ENCODE results near the gene EIF4H.
"Not testable (repeated sequence)": the region's sequence is repeated elsewhere in the genome, so short reads cannot be mapped to it uniquely, and the experiment has no call there.

EIF4H gene

DNA sequence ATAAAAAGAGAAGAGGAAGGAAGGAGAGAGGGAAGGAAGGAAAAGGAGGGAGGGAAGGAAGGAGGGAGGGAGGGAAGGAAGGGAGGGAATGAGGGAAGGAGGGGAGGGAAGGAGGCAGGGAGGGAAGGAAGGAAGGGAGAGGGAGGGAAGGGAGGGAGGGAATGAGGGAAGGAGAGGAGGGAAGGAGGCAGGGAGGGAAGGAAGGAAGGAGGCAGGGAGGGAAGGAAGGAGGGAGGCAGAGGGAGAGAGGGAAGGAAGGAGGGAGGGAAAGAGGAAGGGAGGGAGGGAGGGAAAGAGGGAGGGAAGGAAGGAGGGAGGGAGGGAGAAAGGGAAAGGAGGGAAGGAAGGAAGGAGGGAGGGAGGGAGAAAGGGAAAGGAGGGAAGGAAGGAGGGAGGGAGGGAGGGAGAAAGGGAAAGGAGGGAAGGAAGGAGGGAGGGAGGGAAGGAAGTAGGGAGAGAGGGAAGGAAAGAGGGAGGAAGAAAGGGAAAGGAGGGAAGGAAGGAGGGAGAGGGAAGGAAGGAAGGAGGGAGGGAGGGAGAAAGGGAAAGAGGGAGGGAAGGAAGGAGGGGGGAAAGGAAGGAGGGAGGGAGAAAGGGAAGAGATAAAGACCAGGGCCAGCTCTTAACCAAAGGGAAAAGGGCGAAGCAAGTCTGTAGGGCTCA is 29.9 kb downstream of the EIF4H start:
- no peak for TF ChIP-seq Cebpa-rat (IDR thresholded peaks at IDR 0.05)
- Histone ChIP-seq H3K27me3 (no peaks in the 10 kb centered on the region), H4K20me1 (peaks cover 0 to 23% (median 6%) of the 10 kb centered on the region in 11 experiments; a peak in 6 of 22 replicates), H3K4me2 (peak overlapping the region; percentile 41 to 91 (median 56)), H3K4me3 (no peak overlapping the region), H3K9me3 (replicated peaks in 1 of 11) (no peaks in the 10 kb centered on the region), H3K4me1 (peaks cover 46 to 64% (median 58%) of the 10 kb centered on the region in 10 experiments), H3K36me3 (peaks cover 0 to 4% (median 0%) of the 10 kb centered on the region in 11 experiments; a peak in 2 of 22 replicates), H3K9ac (no peak overlapping the region), H3K27ac (peak overlapping the region in 1 of 11 experiments; percentile 23; a peak in 2 of 22 replicates)

- H3K9ac ChIP-seq = peak overlapping the region in 1 of 11 experiments; percentile 31; a peak in 2 of 22 replicates
- H3K36me3 ChIP-seq; H4K20me1 ChIP-seq; H3K4me3 ChIP-seq; H3K27me3 ChIP-seq; H3K27ac ChIP-seq; H3K9me3 ChIP-seq (replicated peaks in 1 of 11): not testable (repeated sequence)
- H3K4me2 ChIP-seq = peak overlapping the region; percentile 4 to 77 (median 43); a peak in 18 of 22 replicates
- H3K4me1 ChIP-seq = peaks cover 51 to 70% (median 64%) of the 10 kb centered on the region in 10 experiments
Observed at GRCh38 chr7:74206052-74206451, 31.9 kb downstream of the EIF4H start.

DNA sequence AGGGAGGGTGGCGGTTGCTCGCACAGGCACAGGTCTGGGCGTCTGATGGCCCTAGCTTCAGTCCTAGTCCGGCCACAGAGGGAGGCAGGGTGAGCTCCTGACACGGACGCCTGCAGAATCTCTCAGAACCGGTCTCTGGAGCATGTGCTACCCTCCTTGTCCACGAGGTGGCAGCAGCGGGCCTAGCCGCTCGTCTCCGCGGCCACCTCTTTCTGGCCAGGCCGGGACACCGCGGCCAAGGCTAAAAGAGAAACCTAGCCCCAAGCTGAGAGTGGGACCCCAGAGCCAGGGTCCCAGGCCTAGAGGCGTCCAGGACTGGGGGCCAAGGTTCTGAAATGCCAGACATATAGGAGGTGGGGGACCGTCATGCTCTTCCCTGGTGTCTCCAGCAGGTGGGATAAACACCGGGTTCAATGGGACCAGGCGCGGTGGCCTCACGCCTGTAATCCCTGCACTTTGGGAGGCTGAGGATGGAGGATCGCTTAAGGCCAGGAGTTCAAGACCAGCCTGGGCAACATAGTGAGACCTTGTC is 32.5 kb downstream of the EIF4H start:
- H3K9ac ChIP-seq = peak overlapping the region in 6 of 11 experiments; percentile 2 to 44 (median 31); a peak in 8 of 22 replicates
- H3K4me3 ChIP-seq = 0 out of 20 replicates have a peak overlapping the region, but pooled peaks of 1 of the 10 experiments have one; percentile 5
- H4K20me1 ChIP-seq = peaks cover 0 to 8% (median 0%) of the 10 kb centered on the region in 11 experiments; a peak in 2 of 22 replicates
- TF ChIP-seq Cebpa-rat (IDR thresholded peaks at IDR 0.05) = no peak
- H3K36me3 ChIP-seq = 0 out of 22 replicates have a peak, but pooled peaks cover 0 to 2% (median 0%) of the 10 kb centered on the region in 11 experiments
- H3K4me2 ChIP-seq = peak overlapping the region; percentile 4 to 77 (median 43); a peak in 21 of 22 replicates
- no peaks in the 10 kb centered on the region for H3K27me3 ChIP-seq
- H3K4me1 ChIP-seq = peaks cover 52 to 75% (median 65%) of the 10 kb centered on the region in 10 experiments
- H3K27ac ChIP-seq = peak overlapping the region in 6 of 11 experiments; percentile 7 to 47 (median 36); a peak in 5 of 22 replicates
- no peaks in the 10 kb centered on the region for H3K9me3 ChIP-seq (replicated peaks in 1 of 11)

- TF ChIP-seq Cebpa-rat (IDR thresholded peaks at IDR 0.05) = no peak
- H3K4me2 ChIP-seq = peak overlapping the region in 10 of 11 experiments; percentile 4 to 68 (median 42); a peak in 18 of 22 replicates
- H3K4me3 ChIP-seq = no peak overlapping the region
- H3K9me3 ChIP-seq (replicated peaks in 1 of 11) = no peaks in the 10 kb centered on the region
- H3K4me1 ChIP-seq = peaks cover 58 to 79% (median 71%) of the 10 kb centered on the region in 10 experiments
- H3K27ac ChIP-seq = peak overlapping the region in 5 of 11 experiments; percentile 18 to 98 (median 48); a peak in 7 of 22 replicates
- peaks cover 0 to 11% (median 8%) of the 10 kb centered on the region in 11 experiments; a peak in 8 of 22 replicates for H3K36me3 ChIP-seq
- H3K9ac ChIP-seq = peak overlapping the region in 4 of 11 experiments; percentile 11 to 26 (median 19); a peak in 2 of 22 replicates
- no peaks in the 10 kb centered on the region for H3K27me3 ChIP-seq
- peaks cover 0 to 4% (median 0%) of the 10 kb centered on the region in 11 experiments; a peak in 3 of 22 replicates for H4K20me1 ChIP-seq
Observed at GRCh38 chr7:74207586-74207985, 33.4 kb downstream of the EIF4H start.

DNA sequence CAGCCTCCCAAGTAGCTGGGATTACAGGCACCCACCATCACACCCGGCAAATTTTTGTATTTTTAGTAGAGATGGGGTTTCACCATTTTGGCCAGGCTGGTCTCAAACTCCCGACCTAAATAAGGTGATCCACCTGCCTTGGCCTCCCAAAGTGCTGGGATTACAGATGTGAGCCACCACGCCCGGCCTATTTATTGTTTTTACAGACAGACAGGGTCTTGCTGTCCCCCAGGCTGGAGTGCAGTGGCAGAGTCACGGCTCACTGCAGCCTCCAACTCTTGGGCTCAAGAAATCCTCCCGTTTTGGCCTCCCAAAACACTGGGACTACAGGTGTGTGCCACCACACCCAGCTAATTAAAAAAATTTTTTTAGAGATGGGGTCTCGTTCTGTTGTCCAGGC is 34.1 kb downstream of the EIF4H start:
- peak overlapping the region; percentile 80 to 99 (median 92); a peak in 18 of 22 replicates for H3K4me2 ChIP-seq
- H3K27ac ChIP-seq = peak overlapping the region in 8 of 11 experiments; percentile 93 to 99 (median 98); a peak in 16 of 22 replicates
- not testable (repeated sequence) for H3K4me3 ChIP-seq; H3K9me3 ChIP-seq (replicated peaks in 1 of 11); H3K27me3 ChIP-seq; H4K20me1 ChIP-seq
- H3K36me3 ChIP-seq = peaks cover 0 to 17% (median 13%) of the 10 kb centered on the region in 11 experiments; a peak in 9 of 22 replicates
- H3K4me1 ChIP-seq = peaks cover 58 to 79% (median 71%) of the 10 kb centered on the region in 10 experiments
- H3K9ac ChIP-seq = peak overlapping the region in 6 of 11 experiments; percentile 95 to 99 (median 98); a peak in 5 of 22 replicates

DNA sequence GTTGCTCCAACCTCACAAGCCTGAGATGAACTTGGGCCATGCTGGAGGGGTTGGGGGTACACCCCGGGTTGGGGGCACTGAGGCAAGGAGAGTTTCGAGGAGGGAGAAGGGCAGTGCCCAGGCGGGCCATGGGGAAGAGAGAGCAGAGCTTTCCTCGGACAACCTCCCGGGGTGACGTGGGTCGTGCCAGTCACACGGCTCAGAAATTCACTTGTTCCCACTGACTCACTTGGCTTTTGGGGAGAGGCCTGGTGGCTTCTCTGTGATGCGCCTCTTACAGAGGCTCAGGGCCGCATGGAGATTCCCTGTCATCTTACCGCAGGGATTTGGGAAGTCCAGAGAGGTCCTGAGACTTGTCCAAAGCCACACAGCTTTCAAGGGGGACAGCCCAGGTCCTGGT is 38.5 kb downstream of the EIF4H start:
- peak overlapping the region; percentile 85 to 96 (median 94) for H3K4me3 ChIP-seq

DNA sequence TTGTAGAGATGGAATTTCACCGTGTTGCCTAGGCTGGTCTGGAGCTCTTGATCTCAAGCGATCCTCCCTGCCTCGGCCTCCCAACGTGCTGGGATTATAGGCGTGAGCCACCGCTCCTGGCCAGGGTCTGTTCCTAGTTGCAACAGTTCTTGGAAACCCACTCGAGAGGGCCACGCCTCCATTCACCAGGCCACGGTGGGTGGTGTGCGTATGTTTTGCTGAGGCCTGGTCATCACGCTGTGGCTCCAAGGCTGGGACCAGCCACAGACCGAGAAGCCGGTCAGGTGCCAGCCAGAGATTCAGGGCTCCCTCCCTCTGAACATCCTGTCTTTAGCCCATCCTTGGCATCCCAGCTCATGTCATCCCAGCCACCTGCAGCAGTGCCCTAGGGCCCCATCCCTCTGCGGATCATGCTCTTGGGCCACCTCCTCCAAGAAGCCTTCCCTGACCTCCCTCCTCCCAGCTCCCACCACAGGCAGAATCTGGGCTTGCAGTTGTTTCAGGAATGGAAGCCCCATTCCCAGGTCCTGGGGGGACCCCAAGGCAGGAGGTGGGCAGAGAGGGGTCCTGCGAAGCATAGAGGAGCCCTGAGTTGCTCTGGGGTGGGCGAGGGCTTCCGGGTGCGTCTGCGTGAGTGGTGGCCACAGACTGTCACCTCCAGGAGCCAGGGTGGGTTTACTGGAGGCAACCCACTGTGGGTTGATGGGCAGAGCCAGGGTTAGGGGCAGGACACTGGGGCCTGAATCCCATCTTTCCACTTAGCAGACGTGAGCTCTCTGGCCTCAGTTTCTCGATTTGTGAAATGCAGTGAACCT is 40.9 kb downstream of the EIF4H start:
- peak overlapping the region; percentile 36 to 87 (median 82); a peak in 19 of 22 replicates for H3K9ac ChIP-seq
- no peak for TF ChIP-seq Cebpa-rat (IDR thresholded peaks at IDR 0.05)
- peak overlapping the region in 10 of 11 experiments; percentile 46 to 99 (median 97); a peak in 19 of 22 replicates for H3K27ac ChIP-seq
- H3K9me3 ChIP-seq (replicated peaks in 1 of 11) = peaks cover 0 to 8% (median 3%) of the 10 kb centered on the region in 11 experiments; a peak in 7 of 22 replicates
- H3K4me3 ChIP-seq = peak overlapping the region in 8 of 10 experiments; percentile 39 to 63 (median 47); a peak in 17 of 20 replicates
- H3K4me1 ChIP-seq = peaks cover 74 to 79% (median 76%) of the 10 kb centered on the region in 10 experiments
- peak overlapping the region; percentile 77 to 100 (median 92) for H3K4me2 ChIP-seq
- peaks cover 31 to 72% (median 55%) of the 10 kb centered on the region in 11 experiments for H3K36me3 ChIP-seq
- H3K27me3 ChIP-seq = no peaks in the 10 kb centered on the region
- H4K20me1 ChIP-seq = peaks cover 0 to 34% (median 0%) of the 10 kb centered on the region in 11 experiments; a peak in 6 of 22 replicates

More for the DNA sequence above, 38.5 kb downstream of the EIF4H start:
- Histone ChIP-seq H3K4me1 (peaks cover 66 to 76% (median 70%) of the 10 kb centered on the region in 10 experiments), H3K27ac (peak overlapping the region; percentile 88 to 99 (median 95)), H3K9me3 (replicated peaks in 1 of 11) (no peaks in the 10 kb centered on the region), H3K4me2 (peak overlapping the region; percentile 80 to 99 (median 95)), H3K36me3 (peaks cover 24 to 50% (median 37%) of the 10 kb centered on the region in 11 experiments), H3K9ac (peak overlapping the region; percentile 89 to 99 (median 97)), H4K20me1 (peaks cover 0 to 34% (median 0%) of the 10 kb centered on the region in 11 experiments; a peak in 6 of 22 replicates), H3K27me3 (no peaks in the 10 kb centered on the region)
- TF ChIP-seq Cebpa-rat (IDR thresholded peaks at IDR 0.05) = no peak

DNA sequence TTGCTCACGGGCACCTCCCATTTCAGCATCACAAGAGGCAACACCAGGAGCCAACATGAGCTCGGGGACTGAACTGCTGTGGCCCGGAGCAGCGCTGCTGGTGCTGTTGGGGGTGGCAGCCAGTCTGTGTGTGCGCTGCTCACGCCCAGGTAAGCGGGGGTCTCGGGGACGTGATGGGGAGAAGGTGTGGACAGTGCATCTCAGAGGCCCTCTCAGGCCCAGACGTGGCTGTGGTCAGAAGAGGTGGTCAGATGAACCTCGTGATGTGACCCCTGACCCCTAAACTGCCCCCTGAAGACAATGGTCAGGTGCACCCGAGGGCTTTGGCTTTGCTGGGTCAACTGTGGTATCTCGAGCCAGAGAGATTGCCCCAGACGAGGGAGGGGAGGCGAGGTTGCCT is 41.8 kb downstream of the EIF4H start:
- peaks cover 0 to 34% (median 0%) of the 10 kb centered on the region in 11 experiments; a peak in 6 of 22 replicates for H4K20me1 ChIP-seq
- peak overlapping the region; percentile 36 to 87 (median 82); a peak in 20 of 22 replicates for H3K9ac ChIP-seq
- peak overlapping the region in 10 of 11 experiments; percentile 46 to 99 (median 97); a peak in 20 of 22 replicates for H3K27ac ChIP-seq
- peak overlapping the region in 8 of 10 experiments; percentile 39 to 63 (median 47); a peak in 16 of 20 replicates for H3K4me3 ChIP-seq
- peaks cover 0 to 8% (median 3%) of the 10 kb centered on the region in 11 experiments; a peak in 7 of 22 replicates for H3K9me3 ChIP-seq (replicated peaks in 1 of 11)
- no peak for TF ChIP-seq Cebpa-rat (IDR thresholded peaks at IDR 0.05)
- peaks cover 31 to 79% (median 62%) of the 10 kb centered on the region in 11 experiments for H3K36me3 ChIP-seq
- no peaks in the 10 kb centered on the region for H3K27me3 ChIP-seq
- H3K4me1 ChIP-seq = peaks cover 82 to 88% (median 85%) of the 10 kb centered on the region in 10 experiments
- peak overlapping the region; percentile 77 to 100 (median 92) for H3K4me2 ChIP-seq
